Keratinocyte (primary cell): ENCODE measurements around the gene C1orf52. TPM values are rescaled to one million over a fixed set of nuclear protein-coding genes. Genes with fewer than 3 reads are reported as not detected.

Experiments
- DNase-seq: peaks from one replicate; pipeline ENCODE4 v3.0.0-alpha.2; 2011; ENCODE audit warnings: low read depth, missing footprints, low spot score
- FAIRE-seq: peaks from 2 replicates; lab custom pipeline; 2011; peaks lifted over from hg19 to GRCh38; lab: Jason Lieb, UNC
- H2AFZ ChIP-seq: 2 replicates; pipeline ENCODE4 v1.6.0; 2012; ENCODE audit warnings: low read length, control low read depth, inconsistent platforms; ENCODE audit not compliant: control insufficient read depth
- H3K27ac ChIP-seq: 2 replicates; pipeline ENCODE4 v1.5.1; 2011; ENCODE audit warnings: low read length; ENCODE audit not compliant: control insufficient read depth, insufficient read depth
- H3K27me3 ChIP-seq: 3 replicates; pipeline ENCODE4 v1.6.0; 2011; ENCODE audit warnings: low read length; ENCODE audit not compliant: control insufficient read depth, insufficient read depth; ENCODE audit errors: extremely low read depth
- H3K36me3 ChIP-seq, 2 experiments: 2 replicates in 1 of 2; 3 replicates in 1 of 2; pipeline ENCODE4 v1.5.1; 2011; ENCODE audit warnings: low read length in 2 of 2, mild to moderate bottlenecking in 1 of 2; ENCODE audit not compliant: control insufficient read depth in 2 of 2, insufficient read depth in 2 of 2; ENCODE audit errors: extremely low read depth in 1 of 2
- H3K4me1 ChIP-seq: 3 replicates; pipeline ENCODE4 v1.5.1; 2011; ENCODE audit warnings: low read length; ENCODE audit not compliant: control insufficient read depth, insufficient read depth; ENCODE audit errors: extremely low read depth
- H3K4me2 ChIP-seq: 3 replicates; pipeline ENCODE4 v1.6.0; 2011; ENCODE audit warnings: low read depth, low read length; ENCODE audit not compliant: control insufficient read depth, insufficient read depth; ENCODE audit errors: extremely low read depth
- H3K4me3 ChIP-seq, 3 experiments: fragments of 200-600 bp in 1 of 3; sonication (generic) in 1 of 3; 2 replicates in 2 of 3; 3 replicates in 1 of 3; pipeline ENCODE4 v1.5.1; 2011 to 2016; ENCODE audit warnings: low read length in 3 of 3, mild to moderate bottlenecking in 3 of 3, control low read depth in 2 of 3, inconsistent platforms in 1 of 3, low read depth in 1 of 3, mixed read lengths in 1 of 3, mixed run types in 1 of 3, moderate library complexity in 1 of 3; ENCODE audit not compliant: control insufficient read depth in 2 of 3, insufficient read depth in 2 of 3; ENCODE audit errors: extremely low read depth in 1 of 3
- H3K79me2 ChIP-seq: 2 replicates; pipeline ENCODE4 v1.6.0; 2012; ENCODE audit warnings: low read length; ENCODE audit not compliant: control insufficient read depth, insufficient read depth
- H3K9ac ChIP-seq: 3 replicates; pipeline ENCODE4 v1.6.0; 2011; ENCODE audit warnings: low read length; ENCODE audit not compliant: control insufficient read depth, insufficient read depth; ENCODE audit errors: extremely low read depth
- H3K9me1 ChIP-seq: 3 replicates; pipeline ENCODE4 v1.6.0; 2011; ENCODE audit warnings: low read length; ENCODE audit not compliant: control insufficient read depth, insufficient read depth; ENCODE audit errors: extremely low read depth
- H3K9me3 ChIP-seq: 2 replicates; pipeline ENCODE4 v1.5.1; 2012; ENCODE audit warnings: low read depth, low read length; ENCODE audit not compliant: control insufficient read depth
- H4K20me1 ChIP-seq: 3 replicates; pipeline ENCODE4 v1.6.0; 2011; ENCODE audit warnings: low read length; ENCODE audit not compliant: control insufficient read depth, insufficient read depth; ENCODE audit errors: extremely low read depth
- CTCF ChIP-seq, 3 experiments: IDR thresholded peaks in 1 of 3; conservative IDR thresholded peaks in 1 of 3; optimal IDR thresholded peaks in 1 of 3; 2 replicates in 2 of 3; 3 replicates in 1 of 3; pipeline versions ENCODE3 to v1.5.1; 2011; ENCODE audit warnings: low read length in 3 of 3, mild to moderate bottlenecking in 3 of 3, moderate library complexity in 2 of 3, control low read depth in 1 of 3, inconsistent platforms in 1 of 3; ENCODE audit not compliant: insufficient read depth in 2 of 3; ENCODE audit errors: extremely low read depth in 1 of 3
- EZH2 ChIP-seq: IDR thresholded peaks from one replicate; pipeline ENCODE4 v1.6.1; 2012; ENCODE audit warnings: inconsistent platforms, mild to moderate bottlenecking, low read length, moderate library complexity
- dilution Hi-C: fragments of 300-500 bp; cut with MboI; formaldehyde crosslinking; loops from one replicate; pipeline ENCODE4 v1.7.0; 2020; ENCODE audit warnings: low sequenced_read_pairs; ENCODE audit not compliant: extremely low pct_ligation_motif_present
- polyA plus RNA-seq, 5 experiments: library from polyadenylated mRNA; depleted of rRNA in 3 of 5; stranded (reverse) in 3 of 5; stranded (forward) in 1 of 5; unstranded in 1 of 5; fragments of >200 nt; gene quantifications; 1 replicate in 1 of 5; 2 replicates in 3 of 5; 3 replicates in 1 of 5; pipeline versions ENCODE4 v1.2.1 to v1.2.3, GENCODE V29; 2011 to 2012; ENCODE audit warnings: missing spikeins in 2 of 5, low read depth in 1 of 5, low replicate concordance in 1 of 5

The C1orf52 gene
- polyA plus RNA-seq, 1 donor (not counting 4 experiments of a cell fraction or from before 2014, with no cell fraction given): 27.3 TPM

GRCh38 chr1:85279458-85280080 is 20.1 kb upstream of the C1orf52 start:
- dilution Hi-C loops: no loop called here
- no peak overlapping the region for H3K4me3 ChIP-seq

DNA sequence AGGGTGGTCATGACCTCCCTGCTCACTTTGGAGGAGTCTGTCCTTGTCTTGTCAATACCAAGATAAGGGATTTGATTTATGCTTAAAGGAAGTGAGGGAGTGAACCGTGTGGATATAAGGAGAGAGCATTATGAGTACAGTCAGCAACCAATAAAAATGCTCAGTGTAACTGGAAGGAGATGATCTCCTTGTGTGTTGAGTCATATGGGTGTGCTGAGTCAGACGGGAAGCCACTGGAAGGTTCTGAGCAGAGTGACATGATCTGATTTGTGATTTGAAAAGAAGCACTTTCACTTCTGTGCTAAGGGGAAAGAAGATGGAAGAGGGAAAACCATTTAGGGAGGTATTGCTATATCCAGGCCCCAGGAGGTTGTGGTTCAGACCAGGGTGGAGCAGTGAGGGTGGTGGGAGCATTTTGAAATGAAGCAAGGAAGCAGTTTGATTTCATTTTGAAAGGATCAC is 19.4 kb upstream of the C1orf52 start:
- Histone ChIP-seq H3K27ac (peak overlapping the region; percentile 81), H3K4me3 (peak overlapping the region in 2 of 3 experiments; percentile 3 to 58), H3K9ac (peak overlapping the region; percentile 53), H3K4me2 (peak overlapping the region; percentile 86), H3K9me1 (peaks cover under 1% of the 10 kb centered on the region), H3K27me3 (no peaks in the 10 kb centered on the region), H3K9me3 (no peaks in the 10 kb centered on the region), H3K4me1 (peaks cover 51% of the 10 kb centered on the region), H4K20me1 (no peaks in the 10 kb centered on the region), H3K79me2 (peaks cover 25% of the 10 kb centered on the region), H3K36me3 (peaks cover 0 to 1% of the 10 kb centered on the region in 2 experiments), H2AFZ (peak overlapping the region; percentile 55)
- dilution Hi-C loops: no loop called here
- DNase-seq (peak; percentile 53), FAIRE-seq (peak; percentile 95)
- TF ChIP-seq EZH2 (no peak), CTCF (optimal IDR thresholded peaks at IDR 0.05 in 1 of 3, IDR thresholded peaks at IDR 0.05 in 1 of 3, conservative IDR thresholded peaks at IDR 0.05 in 1 of 3; ENCODE audit: extremely low read depth in 1 of 3, insufficient read depth in 2 of 3, low read length in 3 of 3) (no peak)

More at GRCh38 chr1:85279458-85280080, 20.1 kb upstream of the C1orf52 start:
- Histone ChIP-seq H3K79me2 (peaks cover 18% of the 10 kb centered on the region), H2AFZ (peak overlapping the region; percentile 55), H3K4me1 (peaks cover 47% of the 10 kb centered on the region), H3K9ac (peak overlapping the region; percentile 53), H3K27me3 (no peaks in the 10 kb centered on the region), H4K20me1 (no peaks in the 10 kb centered on the region), H3K9me1 (no peaks in the 10 kb centered on the region), H3K36me3 (no peaks in the 10 kb centered on the region), H3K27ac (peak overlapping the region; percentile 81), H3K9me3 (no peaks in the 10 kb centered on the region), H3K4me2 (peak overlapping the region; percentile 86)
- no peak for TF ChIP-seq EZH2
- TF ChIP-seq CTCF (optimal IDR thresholded peaks at IDR 0.05 in 1 of 3, IDR thresholded peaks at IDR 0.05 in 1 of 3, conservative IDR thresholded peaks at IDR 0.05 in 1 of 3; ENCODE audit: extremely low read depth in 1 of 3, insufficient read depth in 2 of 3, low read length in 3 of 3): no peak
- DNase-seq (no peak), FAIRE-seq (no peak)
